Endothelial cell of umbilical vein (primary cell): ENCODE measurements around the gene ASTN1. TPM values are rescaled to one million over a fixed set of nuclear protein-coding genes. Genes with fewer than 3 reads are reported as not detected.

Experiments
- BruUV-seq: library from RNA; stranded (reverse); fragments of 400-500 nt; replicated peaks from 2 replicates; lab custom pipeline; 2021; lab: Mats Ljungman, UMichigan
- CTCF ChIA-PET: fragments of 300-600, 350-600 bp; sonication (Branson Sonifier 250); formaldehyde crosslinking; loops from one replicate; lab custom pipeline; 2021; ENCODE audit warnings: antibody characterized with exemption, inconsistent platforms; lab: Charles Lee
- POLR2A ChIA-PET: fragments of 300-600, 350-600 bp; sonication (Branson Sonifier 250); formaldehyde crosslinking; loops from one replicate; lab custom pipeline; 2021; ENCODE audit warnings: antibody characterized with exemption, inconsistent platforms; lab: Charles Lee
- DNase-seq: peaks from one replicate; pipeline ENCODE4 v3.0.0-alpha.2; 2011; ENCODE audit warnings: low read depth, low spot score
- FAIRE-seq: peaks from 2 replicates; lab custom pipeline; 2011; peaks lifted over from hg19 to GRCh38; lab: Jason Lieb, UNC
- H2AFZ ChIP-seq: 2 replicates; pipeline ENCODE4 v1.6.0; 2012; ENCODE audit warnings: low read depth, low read length, control low read depth, inconsistent platforms
- H3K27ac ChIP-seq: 2 replicates; pipeline ENCODE4 v1.5.1; 2011; ENCODE audit warnings: low read depth, mild to moderate bottlenecking, control low read depth, low read length, moderate library complexity; ENCODE audit not compliant: insufficient read depth
- H3K27me3 ChIP-seq, 2 experiments: 2 replicates each; pipeline versions ENCODE4 v1.6.0 to v1.6.1; 2011; ENCODE audit warnings: low read length in 2 of 2, mixed read lengths in 1 of 2; ENCODE audit not compliant: control insufficient read depth in 2 of 2, insufficient read depth in 2 of 2
- H3K36me3 ChIP-seq, 2 experiments: 2 replicates in 1 of 2; 3 replicates in 1 of 2; pipeline ENCODE4 v1.5.1; 2011; ENCODE audit warnings: low read length in 2 of 2, mild to moderate bottlenecking in 1 of 2, moderate library complexity in 1 of 2; ENCODE audit not compliant: control insufficient read depth in 2 of 2, insufficient read depth in 2 of 2; ENCODE audit errors: extremely low read depth in 1 of 2
- H3K4me1 ChIP-seq: 3 replicates; pipeline ENCODE4 v1.5.1; 2011; ENCODE audit warnings: mild to moderate bottlenecking, low read length; ENCODE audit not compliant: control insufficient read depth, insufficient read depth; ENCODE audit errors: extremely low read depth
- H3K4me2 ChIP-seq: 2 replicates; pipeline ENCODE4 v1.6.1; 2011; ENCODE audit warnings: low read length, control low read depth, mixed read lengths; ENCODE audit not compliant: insufficient read depth
- H3K4me3 ChIP-seq, 3 experiments: fragments of 200-600 bp in 1 of 3; sonication (generic), shearing (Covaris generic) in 1 of 3; replicated peaks in 1 of 3; 2 replicates each; pipeline ENCODE4 v1.5.1; 2011 to 2016; ENCODE audit warnings: control low read depth in 3 of 3, low read length in 3 of 3, mild to moderate bottlenecking in 2 of 3, inconsistent platforms in 1 of 3, low read depth in 1 of 3, moderate library complexity in 1 of 3; ENCODE audit not compliant: insufficient read depth in 1 of 3
- H3K79me2 ChIP-seq: 2 replicates; pipeline ENCODE4 v1.6.0; 2012; ENCODE audit warnings: low read length, inconsistent platforms; ENCODE audit not compliant: control insufficient read depth, insufficient read depth
- H3K9ac ChIP-seq: replicated peaks from 2 replicates; pipeline ENCODE3; 2011; ENCODE audit warnings: low read length, control low read depth; ENCODE audit not compliant: insufficient read depth; ENCODE audit errors: extremely low read depth
- H3K9me1 ChIP-seq: replicated peaks from 3 replicates; pipeline ENCODE4 v1.6.0; 2011; ENCODE audit warnings: mild to moderate bottlenecking, low read length; ENCODE audit not compliant: control insufficient read depth, insufficient read depth; ENCODE audit errors: extremely low read depth
- H3K9me3 ChIP-seq: replicated peaks from 2 replicates; pipeline ENCODE4 v1.5.1; 2012; ENCODE audit warnings: low read length, inconsistent platforms; ENCODE audit not compliant: control insufficient read depth, insufficient read depth
- H4K20me1 ChIP-seq: replicated peaks from 2 replicates; pipeline ENCODE3; 2011; ENCODE audit warnings: mild to moderate bottlenecking, low read length; ENCODE audit not compliant: control insufficient read depth, insufficient read depth; ENCODE audit errors: extremely low read depth
- EZH2 ChIP-seq: IDR thresholded peaks from 2 replicates; pipeline ENCODE4 v1.6.1; 2012; ENCODE audit warnings: borderline replicate concordance, low read depth, mild to moderate bottlenecking, moderate library complexity, low read length, inconsistent platforms; ENCODE audit not compliant: severe bottlenecking
- FOS ChIP-seq: IDR thresholded peaks from 2 replicates; pipeline ENCODE4 v1.6.1; 2011; ENCODE audit warnings: mild to moderate bottlenecking, low read length, moderate library complexity, borderline replicate concordance; ENCODE audit not compliant: insufficient read depth
- GATA2 ChIP-seq: IDR thresholded peaks from 2 replicates; pipeline ENCODE4 v1.7.0; 2011; ENCODE audit warnings: low read depth, mild to moderate bottlenecking, moderate library complexity, mixed read lengths, low read length; ENCODE audit not compliant: insufficient read length, insufficient read depth
- JUN ChIP-seq: IDR thresholded peaks from 2 replicates; pipeline ENCODE4 v1.6.1; 2011; ENCODE audit warnings: borderline replicate concordance, low read depth; ENCODE audit not compliant: insufficient read length, insufficient read depth
- MYC ChIP-seq: IDR thresholded peaks from one replicate; pipeline ENCODE4 v1.6.1; 2011; ENCODE audit warnings: mild to moderate bottlenecking, low read depth, low read length
- POLR2AphosphoS5 ChIP-seq: IDR thresholded peaks from 2 replicates; pipeline ENCODE4 v1.6.1; 2012; ENCODE audit warnings: low read depth, mild to moderate bottlenecking, control low read depth, low read length, moderate library complexity; ENCODE audit not compliant: insufficient read depth
- dilution Hi-C: fragments of 300-500 bp; cut with MboI; formaldehyde crosslinking; loops from one replicate; pipeline ENCODE4 v1.15.0; 2019; ENCODE audit warnings: low sequenced_read_pairs; ENCODE audit not compliant: extremely low pct_ligation_motif_present
- intact Hi-C: fragments of 100-400 bp; cut with micrococcal nuclease; formaldehyde crosslinking; loops from one replicate; pipeline ENCODE4 v1.10.0; 2022
- polyA plus RNA-seq, 4 experiments: library from polyadenylated mRNA; depleted of rRNA in 3 of 4; stranded (reverse) in 3 of 4; unstranded in 1 of 4; fragments of >200 nt; gene quantifications; 2 replicates each; pipeline versions ENCODE4 v1.2.1 to v1.2.3, GENCODE V29; 2011 to 2012; ENCODE audit warnings: missing spikeins in 1 of 4
- total RNA-seq: library from RNA; stranded (reverse); gene quantifications from 2 replicates; pipeline ENCODE4 v1.2.3, GENCODE V29; 2021
- TF ChIP-seq, protein P1 (sequence below): IDR thresholded peaks from 2 replicates; pipeline ENCODE4 v1.6.1; 2011; ENCODE audit not compliant: insufficient read depth, insufficient read length

Gene ASTN1
- total and polyA plus RNA-seq, 2 donors (not counting 3 experiments of a cell fraction or from before 2014, with no cell fraction given) = 0.04 TPM; not detected in 1

DNA sequence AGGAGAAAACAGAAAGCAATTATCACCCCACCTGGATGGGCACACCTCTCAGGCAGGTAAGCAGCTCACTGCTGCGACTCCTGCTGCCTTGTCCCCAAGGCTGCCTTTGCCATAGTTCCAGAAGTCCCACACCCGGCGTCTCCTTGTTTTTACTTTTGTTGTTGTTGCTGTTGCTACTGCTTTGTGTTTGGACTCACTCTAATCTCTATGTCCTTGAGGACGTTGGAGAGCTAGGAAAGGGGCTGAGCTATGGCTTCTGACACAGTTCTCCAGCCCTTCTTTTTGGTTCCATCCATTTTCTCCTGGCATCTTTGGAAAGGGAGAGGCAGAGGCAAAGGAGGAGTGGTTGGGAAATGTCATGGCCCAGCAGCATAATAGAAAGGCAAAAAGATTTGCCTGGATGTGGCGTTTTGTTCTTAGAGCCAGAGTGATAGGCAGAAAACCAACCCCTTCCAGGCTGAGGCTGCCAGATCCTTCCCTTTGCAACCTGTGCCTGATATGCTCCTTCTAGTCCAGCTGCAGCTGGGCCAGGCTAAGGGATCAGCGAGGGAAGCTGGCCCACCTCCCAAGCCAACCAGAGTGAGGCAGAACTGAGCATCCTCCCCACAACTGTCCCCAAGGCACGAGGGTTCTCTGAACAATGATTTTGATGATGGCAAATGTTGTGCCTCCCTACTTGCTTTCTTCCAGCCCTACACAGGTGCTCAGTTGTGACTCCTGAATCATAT, 270.7 kb downstream of the ASTN1 start:
- H3K36me3 ChIP-seq = no peaks in the 10 kb centered on the region
- TF ChIP-seq JUN = no peak
- TF ChIP-seq MYC = no peak
- TF ChIP-seq, protein P1, sequence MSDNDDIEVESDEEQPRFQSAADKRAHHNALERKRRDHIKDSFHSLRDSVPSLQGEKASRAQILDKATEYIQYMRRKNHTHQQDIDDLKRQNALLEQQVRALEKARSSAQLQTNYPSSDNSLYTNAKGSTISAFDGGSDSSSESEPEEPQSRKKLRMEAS = no peak
- no peak for TF ChIP-seq GATA2
- TF ChIP-seq EZH2 = no peak
- no peak for TF ChIP-seq POLR2AphosphoS5
- TF ChIP-seq FOS = no peak
- no peak overlapping the region for H3K9ac ChIP-seq
- H3K9me3 ChIP-seq = no peaks in the 10 kb centered on the region
- H3K9me1 ChIP-seq = no peaks in the 10 kb centered on the region
- BruUV-seq = no TSS peak
- no peak overlapping the region for H3K4me2 ChIP-seq
- H4K20me1 ChIP-seq = no peaks in the 10 kb centered on the region
- H3K27me3 ChIP-seq = no peaks in the 10 kb centered on the region
- intact Hi-C loops (loop anchor here (10.0 kb wide), 1 partner anchor 1391 kb away; no protein-coding TSS in a partner anchor), dilution Hi-C loops (no loop called here)
- FAIRE-seq = no peak
- H3K4me3 ChIP-seq = no peak overlapping the region
- ChIA-PET CTCF (interaction anchor here (1.3 kb wide), 1 partner anchor 1052 kb away, joined by 6 read pairs; no protein-coding TSS in a partner anchor), POLR2A (no interaction called here)
- H2AFZ ChIP-seq = no peak overlapping the region
- no peaks in the 10 kb centered on the region for H3K79me2 ChIP-seq
- peaks cover 4% of the 10 kb centered on the region for H3K4me1 ChIP-seq
- no peak overlapping the region for H3K27ac ChIP-seq
- no peak for DNase-seq
